Glutamatergic neuron (in vitro differentiated cells): ENCODE results near the gene HSP90AB1. TPM values are rescaled to one million over a fixed set of nuclear protein-coding genes. Genes with fewer than 3 reads are reported as not detected.

Experiments
- DNase-seq: peaks from one replicate; pipeline ENCODE4 v3.0.0; 2022
- H3K27ac Mint-ChIP-seq: one replicate; pipeline ENCODE4 v1.8.0; 2020; ENCODE audit warnings: mild to moderate bottlenecking, mixed read lengths, inconsistent platforms; ENCODE audit not compliant: unreplicated experiment
- H3K27me3 Mint-ChIP-seq: one replicate; pipeline ENCODE4 v1.8.0; 2020; ENCODE audit warnings: mild to moderate bottlenecking, moderate library complexity, mixed read lengths, inconsistent platforms; ENCODE audit not compliant: unreplicated experiment
- H3K36me3 Mint-ChIP-seq: one replicate; pipeline ENCODE4 v1.8.0; 2020; ENCODE audit warnings: mild to moderate bottlenecking, mixed read lengths, inconsistent platforms; ENCODE audit not compliant: unreplicated experiment
- H3K4me1 Mint-ChIP-seq: one replicate; pipeline ENCODE4 v1.8.0; 2020; ENCODE audit warnings: mild to moderate bottlenecking, low read depth, mixed read lengths, inconsistent platforms; ENCODE audit not compliant: unreplicated experiment
- H3K4me3 Mint-ChIP-seq: one replicate; pipeline ENCODE4 v1.8.0; 2020; ENCODE audit warnings: mild to moderate bottlenecking, mixed read lengths, inconsistent platforms; ENCODE audit not compliant: unreplicated experiment
- H3K9me3 Mint-ChIP-seq: one replicate; pipeline ENCODE4 v1.8.0; 2020; ENCODE audit warnings: mild to moderate bottlenecking, moderate library complexity, mixed read lengths, inconsistent platforms; ENCODE audit not compliant: unreplicated experiment
- CTCF ChIP-seq: fragments of 200-600 bp; sonication (generic); IDR thresholded peaks from one replicate; pipeline ENCODE4 v1.5.0; 2021; ENCODE audit not compliant: partially characterized antibody, unreplicated experiment
- total RNA-seq: library from RNA; stranded (reverse); fragmentation: NEBNext Ultra II Directional; extraction: Animal tissue kit (Norgen Biotek cat#: 25700); gene quantifications from one replicate; pipeline ENCODE4 v1.2.1, GENCODE V29; 2021; ENCODE audit not compliant: unreplicated experiment

The HSP90AB1 gene
- total RNA-seq, 1 donor from 2014 or later, result 771 TPM

GRCh38 chr6:44225579-44226325 lies 21.1 kb upstream of the HSP90AB1 start:
- Mint-ChIP-seq H3K27me3 (peaks cover 5% of the 10 kb centered on the region), H3K4me1 (peaks cover 35% of the 10 kb centered on the region)

GRCh38 chr6:44226368-44227147 lies 20.3 kb upstream of the HSP90AB1 start:
- Mint-ChIP-seq H3K9me3 (peaks cover 2% of the 10 kb centered on the region), H3K27ac (peak overlapping the region; percentile 78), H3K27me3 (peaks cover 7% of the 10 kb centered on the region), H3K4me3 (peak overlapping the region; percentile 69), H3K4me1 (peaks cover 35% of the 10 kb centered on the region), H3K36me3 (no peaks in the 10 kb centered on the region)
- TF ChIP-seq CTCF, result no peak
- DNase-seq, result peak; percentile 49

More at GRCh38 chr6:44225579-44226325, 21.1 kb upstream of the HSP90AB1 start:
- no peak overlapping the region for H3K27ac Mint-ChIP-seq
- DNase-seq, result no peak
- H3K4me3 Mint-ChIP-seq, result peak overlapping the region; percentile 69
- TF ChIP-seq CTCF, result no peak
- peaks cover 2% of the 10 kb centered on the region for H3K9me3 Mint-ChIP-seq
- H3K36me3 Mint-ChIP-seq, result no peaks in the 10 kb centered on the region

- Mint-ChIP-seq H3K4me3 (no peak overlapping the region), H3K4me1 (peaks cover 35% of the 10 kb centered on the region), H3K36me3 (no peaks in the 10 kb centered on the region), H3K9me3 (peaks cover 2% of the 10 kb centered on the region), H3K27ac (no peak overlapping the region), H3K27me3 (peaks cover 7% of the 10 kb centered on the region)
- TF ChIP-seq CTCF, result no peak
- DNase-seq, result no peak
Measured at GRCh38 chr6:44227148-44227793, 19.6 kb upstream of the HSP90AB1 start.

GRCh38 chr6:44228031-44228430 lies 18.9 kb upstream of the HSP90AB1 start:
- Mint-ChIP-seq H3K4me1 (peaks cover 30% of the 10 kb centered on the region), H3K9me3 (peaks cover 2% of the 10 kb centered on the region), H3K27ac (no peak overlapping the region), H3K27me3 (peaks cover 2% of the 10 kb centered on the region), H3K36me3 (no peaks in the 10 kb centered on the region), H3K4me3 (no peak overlapping the region)
- DNase-seq, result no peak
- no peak for TF ChIP-seq CTCF
